B cell (primary cell): ENCODE measurements around the gene ESYT2. TPM values are rescaled to one million over a fixed set of nuclear protein-coding genes. Genes with fewer than 3 reads are reported as not detected.

ENCODE experiments used
- ATAC-seq: fragments of 200-7000 bp; cut with Tn5 transposase; one replicate; pipeline ENCODE4 v1.10.0; 2021; ENCODE audit warnings: low read depth, mild to moderate bottlenecking, moderate number of reproducible peaks, moderate library complexity
- CTCF ChIA-PET: fragments of 350-600 bp; sonication (Branson Sonifier 250); formaldehyde crosslinking; loops from one replicate; lab custom pipeline; 2021; ENCODE audit warnings: antibody characterized with exemption, inconsistent platforms; lab: Charles Lee
- POLR2A ChIA-PET: fragments of 350-600 bp; sonication (Branson Sonifier 250); formaldehyde crosslinking; loops from one replicate; lab custom pipeline; 2021; ENCODE audit warnings: antibody characterized with exemption; lab: Charles Lee
- DNase-seq: peaks from one replicate; pipeline ENCODE4 v3.0.0; 2013
- H2AFZ ChIP-seq: 2 replicates; pipeline ENCODE4 v1.6.1; 2012; ENCODE audit warnings: mild to moderate bottlenecking, low read depth, low read length; ENCODE audit not compliant: insufficient read depth, poor library complexity, severe bottlenecking
- H3K27ac ChIP-seq, 2 donors: 1 replicate in 1 of 2; 2 replicates in 1 of 2; pipeline ENCODE4 v1.5.1; 2012 to 2013; ENCODE audit warnings: low read length in 2 of 2, mild to moderate bottlenecking in 2 of 2, moderate library complexity in 1 of 2
- H3K27me3 ChIP-seq, 4 experiments: fragments of 200-600 bp in 1 of 4; sonication (generic) in 1 of 4; replicated peaks in 1 of 4; 1 replicate in 2 of 4; 2 replicates in 2 of 4; pipeline versions ENCODE4 v1.6.1 to v1.7.0; 2013 to 2016; ENCODE audit warnings: low read length in 3 of 4, mild to moderate bottlenecking in 2 of 4, mixed read lengths in 1 of 4, moderate library complexity in 1 of 4; ENCODE audit not compliant: insufficient read depth in 4 of 4, control insufficient read depth in 3 of 4; ENCODE audit errors: control extremely low read depth in 1 of 4
- H3K36me3 ChIP-seq, 2 experiments: replicated peaks in 1 of 2; 1 replicate in 1 of 2; 2 replicates in 1 of 2; pipeline versions ENCODE4 v1.6.1 to v1.7.1; 2013; ENCODE audit warnings: low read length in 1 of 2; ENCODE audit not compliant: insufficient read depth in 2 of 2, control insufficient read depth in 1 of 2; ENCODE audit errors: control extremely low read depth in 1 of 2, extremely low read depth in 1 of 2
- H3K4me1 ChIP-seq, 2 donors: fragments of 200-600 bp in 1 of 2; sonication (generic) in 1 of 2; 1 replicate in 1 of 2; 2 replicates in 1 of 2; pipeline versions ENCODE4 v1.5.1 to v1.6.1; 2013 to 2017; ENCODE audit warnings: low read length in 2 of 2; ENCODE audit not compliant: control insufficient read depth in 2 of 2, insufficient read depth in 2 of 2
- H3K4me2 ChIP-seq: replicated peaks from 2 replicates; pipeline ENCODE3; 2012; ENCODE audit warnings: mild to moderate bottlenecking, low read depth, low read length; ENCODE audit not compliant: poor library complexity, severe bottlenecking
- H3K4me3 ChIP-seq, 5 experiments: fragments of 200-600 bp in 1 of 5; sonication (generic) in 1 of 5; 1 replicate in 3 of 5; 2 replicates in 2 of 5; pipeline versions ENCODE4 v1.5.1 to v1.7.0; 2011 to 2016; ENCODE audit warnings: low read length in 4 of 5, mild to moderate bottlenecking in 4 of 5, low read depth in 2 of 5, control low read depth in 1 of 5, moderate library complexity in 1 of 5; ENCODE audit not compliant: insufficient read depth in 1 of 5; ENCODE audit errors: control extremely low read depth in 1 of 5, extremely low read depth in 1 of 5
- H3K79me2 ChIP-seq: fragments of 200-600 bp; sonication (generic); one replicate; pipeline ENCODE4 v1.6.0; 2016; ENCODE audit warnings: low read length; ENCODE audit not compliant: control insufficient read depth, insufficient read depth
- H3K9ac ChIP-seq: fragments of 200-600 bp; sonication (generic); 2 replicates; pipeline ENCODE4 v1.6.1; 2017; ENCODE audit warnings: mild to moderate bottlenecking, low read length, moderate library complexity
- H3K9me3 ChIP-seq, 3 donors: one replicate each; pipeline versions ENCODE4 v1.6.1 to v1.7.1; 2013; ENCODE audit warnings: low read length in 2 of 3; ENCODE audit not compliant: control insufficient read depth in 2 of 3, insufficient read depth in 1 of 3; ENCODE audit errors: control extremely low read depth in 1 of 3
- H4K20me1 ChIP-seq: 2 replicates; pipeline ENCODE4 v1.6.0; 2012; ENCODE audit warnings: mild to moderate bottlenecking, low read length; ENCODE audit not compliant: insufficient read depth, control insufficient read depth, poor library complexity, severe bottlenecking
- H3K27ac Mint-ChIP-seq: one replicate; pipeline ENCODE4 v1.8.0; 2021; ENCODE audit warnings: mixed read lengths
- H3K27me3 Mint-ChIP-seq: one replicate; pipeline ENCODE4 v1.8.0; 2021; ENCODE audit warnings: mixed read lengths
- H3K4me1 Mint-ChIP-seq: one replicate; pipeline ENCODE4 v1.8.0; 2021; ENCODE audit warnings: mixed read lengths
- H3K4me3 Mint-ChIP-seq: one replicate; pipeline ENCODE4 v1.8.0; 2021; ENCODE audit warnings: mixed read lengths
- H3K9me3 Mint-ChIP-seq: one replicate; pipeline ENCODE4 v1.8.0; 2022; ENCODE audit warnings: mixed read lengths; ENCODE audit not compliant: insufficient read depth
- EZH2 ChIP-seq: IDR thresholded peaks from 2 replicates; pipeline ENCODE4 v1.6.1; 2012; ENCODE audit warnings: borderline replicate concordance, low read depth, mild to moderate bottlenecking, moderate library complexity, low read length; ENCODE audit not compliant: insufficient read depth, poor library complexity, severe bottlenecking
- WGBS: methylation state at CpG from one replicate; pipeline ENCODE4 v1.1.5; 2013; ENCODE audit warnings: missing lambda C conversion rate; ENCODE audit not compliant: insufficient coverage; 5-methylcytosine and 5-hydroxymethylcytosine counted together
- intact Hi-C: fragments of 100-400 bp; cut with micrococcal nuclease; formaldehyde crosslinking; loops from one replicate; pipeline ENCODE4 v1.10.0; 2022
- polyA plus RNA-seq: library from polyadenylated mRNA; depleted of rRNA; stranded (reverse); fragments of >200 nt; gene quantifications from 2 replicates; pipeline ENCODE4 v1.2.3, GENCODE V29; 2012
- total RNA-seq, 2 donors: library from RNA; stranded (reverse); fragments of 120-200 nt in 1 of 2; gene quantifications; 1 replicate in 1 of 2; 2 replicates in 1 of 2; pipeline versions ENCODE4 v1.2.3 to v1.2.4, GENCODE V29; 2013 to 2022
- TF ChIP-seq, protein P1 (sequence below): fragments of 200-600 bp; IDR thresholded peaks from one replicate; pipeline ENCODE4 v1.8.0; 2022; ENCODE audit warnings: antibody characterized with exemption, mild to moderate bottlenecking

The ESYT2 gene
- total and polyA plus RNA-seq, 2 donors (not counting 1 experiment from before 2014, with no cell fraction given), result 12.0 to 34.2 TPM

GRCh38 chr7:158876984-158877383 lies 47.7 kb upstream of the ESYT2 start:
- no peak overlapping the region for H3K9ac ChIP-seq
- H3K9me3 Mint-ChIP-seq, result no peaks in the 10 kb centered on the region
- H3K9me3 ChIP-seq, result no peaks in the 10 kb centered on the region
- no peaks in the 10 kb centered on the region for H3K4me1 Mint-ChIP-seq
- H3K79me2 ChIP-seq, result no peaks in the 10 kb centered on the region
- H2AFZ ChIP-seq, result no peak overlapping the region
- POLR2A ChIA-PET, result no interaction called here
- no peak overlapping the region for H3K4me3 Mint-ChIP-seq
- ATAC-seq (no peak), DNase-seq (no peak)
- H3K27ac Mint-ChIP-seq, result no peak overlapping the region
- H3K4me2 ChIP-seq, result no peak overlapping the region
- intact Hi-C loops, result no loop called here
- CTCF ChIA-PET, result no interaction called here
- no peaks in the 10 kb centered on the region for H4K20me1 ChIP-seq
- H3K4me3 ChIP-seq, result no peak overlapping the region
- no peaks in the 10 kb centered on the region for H3K27me3 Mint-ChIP-seq
- H3K27me3 ChIP-seq, result no peaks in the 10 kb centered on the region
- no peaks in the 10 kb centered on the region for H3K4me1 ChIP-seq
- no peak overlapping the region for H3K27ac ChIP-seq
- TF ChIP-seq EZH2, result no peak
- TF ChIP-seq, protein P1, sequence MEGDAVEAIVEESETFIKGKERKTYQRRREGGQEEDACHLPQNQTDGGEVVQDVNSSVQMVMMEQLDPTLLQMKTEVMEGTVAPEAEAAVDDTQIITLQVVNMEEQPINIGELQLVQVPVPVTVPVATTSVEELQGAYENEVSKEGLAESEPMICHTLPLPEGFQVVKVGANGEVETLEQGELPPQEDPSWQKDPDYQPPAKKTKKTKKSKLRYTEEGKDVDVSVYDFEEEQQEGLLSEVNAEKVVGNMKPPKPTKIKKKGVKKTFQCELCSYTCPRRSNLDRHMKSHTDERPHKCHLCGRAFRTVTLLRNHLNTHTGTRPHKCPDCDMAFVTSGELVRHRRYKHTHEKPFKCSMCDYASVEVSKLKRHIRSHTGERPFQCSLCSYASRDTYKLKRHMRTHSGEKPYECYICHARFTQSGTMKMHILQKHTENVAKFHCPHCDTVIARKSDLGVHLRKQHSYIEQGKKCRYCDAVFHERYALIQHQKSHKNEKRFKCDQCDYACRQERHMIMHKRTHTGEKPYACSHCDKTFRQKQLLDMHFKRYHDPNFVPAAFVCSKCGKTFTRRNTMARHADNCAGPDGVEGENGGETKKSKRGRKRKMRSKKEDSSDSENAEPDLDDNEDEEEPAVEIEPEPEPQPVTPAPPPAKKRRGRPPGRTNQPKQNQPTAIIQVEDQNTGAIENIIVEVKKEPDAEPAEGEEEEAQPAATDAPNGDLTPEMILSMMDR, result no peak
- 98% methylated on average over 18 of the region's 23 CpGs for WGBS
- peaks cover 0 to 2% of the 10 kb centered on the region in 2 experiments for H3K36me3 ChIP-seq

- Histone ChIP-seq H3K79me2 (peaks cover 7% of the 10 kb centered on the region), H3K4me3 (no peak overlapping the region), H3K36me3 (peaks cover 0 to 1% of the 10 kb centered on the region in 2 experiments), H3K9ac (no peak overlapping the region), H3K27me3 (no peaks in the 10 kb centered on the region), H4K20me1 (no peaks in the 10 kb centered on the region), H3K4me2 (no peak overlapping the region), H2AFZ (no peak overlapping the region), H3K27ac (no peak overlapping the region), H3K9me3 (no peaks in the 10 kb centered on the region), H3K4me1 (no peaks in the 10 kb centered on the region)
- DNase-seq (no peak), ATAC-seq (no peak)
- H3K9me3 Mint-ChIP-seq, result no peaks in the 10 kb centered on the region
- no peak for TF ChIP-seq EZH2
- TF ChIP-seq, protein P1, result no peak
- H3K4me3 Mint-ChIP-seq, result no peak overlapping the region
- intact Hi-C loops, result no loop called here
- peaks cover 7% of the 10 kb centered on the region for H3K4me1 Mint-ChIP-seq
- CTCF ChIA-PET, result interaction anchor here (0.6 kb wide), 1 partner anchor 152 kb away, joined by 3 read pairs; no protein-coding TSS in a partner anchor
- no peak overlapping the region for H3K27ac Mint-ChIP-seq
- no peaks in the 10 kb centered on the region for H3K27me3 Mint-ChIP-seq
- 94% methylated on average over 5 of the region's 9 CpGs for WGBS
- POLR2A ChIA-PET, result no interaction called here
Observed at GRCh38 chr7:158869876-158870275, 40.6 kb upstream of the ESYT2 start.
